ENCODE results near the gene PDK4. TPM values are rescaled to one million over a fixed set of nuclear protein-coding genes. Genes with fewer than 3 reads are reported as not detected.
A peak's percentile ranks its signal among the peaks of the same experiment; 100 is the strongest.
"Not testable (repeated sequence)": the region's sequence is repeated elsewhere in the genome, so short reads cannot be mapped to it uniquely, and the experiment has no call there.

The PDK4 gene
- total RNA-seq, 1 donor from 2014 or later: 374 TPM

DNA sequence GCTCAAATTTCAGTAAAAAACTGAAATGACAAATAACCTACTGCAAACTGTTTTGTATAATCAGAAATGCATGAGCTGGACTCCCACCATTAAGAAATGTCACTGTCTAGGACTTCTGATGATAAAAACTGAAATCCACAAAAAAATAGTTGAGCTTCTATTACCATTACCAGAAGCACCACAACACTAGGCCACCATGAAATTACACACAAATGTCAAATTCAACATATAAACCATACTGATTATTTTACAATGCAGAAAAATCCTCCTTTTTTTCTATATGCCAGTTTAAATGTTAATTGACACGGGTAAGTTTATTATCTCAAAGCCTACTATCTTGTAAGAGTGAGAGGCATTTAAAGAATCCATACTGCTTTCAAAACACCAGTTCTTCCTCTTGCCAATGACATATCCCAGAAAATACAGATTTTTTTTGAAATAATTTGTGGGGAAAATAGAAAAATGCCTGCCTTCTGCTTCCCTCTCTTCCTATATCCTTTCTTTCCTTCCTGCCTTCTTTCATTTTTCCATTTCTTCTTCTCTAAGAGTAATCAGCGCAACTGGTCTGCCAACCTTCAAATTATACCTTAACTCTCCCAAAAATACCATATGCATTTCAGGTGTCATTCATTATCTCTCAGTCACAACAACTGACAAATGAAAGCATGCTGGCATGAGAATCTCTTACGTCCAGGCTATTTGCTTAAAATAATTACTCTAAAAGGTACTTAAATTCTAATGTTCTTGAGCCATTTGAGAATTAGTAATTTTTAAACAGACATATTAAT is 12.3 kb downstream of the PDK4 start:
- intact Hi-C loops (cut with DNase I): no loop called here
- ATAC-seq (ENCODE audit: poor library complexity) (no peak), DNase-seq (no peak)

DNA sequence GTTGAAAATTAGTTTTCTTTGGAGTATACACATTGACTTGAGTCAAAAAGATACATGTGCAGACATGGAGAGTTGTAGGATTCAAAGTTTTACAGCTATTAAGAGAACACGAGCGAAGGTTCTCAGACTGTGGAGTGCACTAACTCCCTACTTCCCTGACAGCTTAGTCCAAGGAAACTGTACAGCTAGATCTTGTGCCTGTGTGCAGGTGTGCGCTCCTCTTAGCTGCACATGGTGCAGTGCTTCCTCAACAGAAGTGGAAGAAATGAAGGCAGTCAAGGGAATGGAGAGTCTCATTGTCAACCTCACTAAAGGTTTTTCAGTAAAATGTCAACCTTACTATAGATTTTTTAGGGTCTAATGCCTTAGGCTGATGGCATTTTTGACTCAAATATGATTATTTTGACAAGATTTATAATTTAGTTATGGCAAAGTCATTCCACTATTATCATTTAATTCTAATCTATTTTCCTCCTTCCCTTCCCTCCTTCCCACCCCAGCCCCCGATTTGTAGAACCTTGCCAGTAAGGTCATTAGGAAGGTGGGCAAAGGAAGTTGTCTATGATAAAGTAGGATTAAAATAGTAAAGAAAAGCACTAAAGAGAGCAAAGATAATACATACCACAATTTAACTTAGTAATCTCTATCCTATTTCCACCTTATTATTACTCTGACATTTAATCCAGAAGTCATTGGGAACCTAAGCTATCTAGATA is 13.6 kb downstream of the PDK4 start:
- peak; percentile 48 for ATAC-seq (ENCODE audit: poor library complexity)
- DNase-seq: no peak
- intact Hi-C loops (cut with DNase I): no loop called here

DNA sequence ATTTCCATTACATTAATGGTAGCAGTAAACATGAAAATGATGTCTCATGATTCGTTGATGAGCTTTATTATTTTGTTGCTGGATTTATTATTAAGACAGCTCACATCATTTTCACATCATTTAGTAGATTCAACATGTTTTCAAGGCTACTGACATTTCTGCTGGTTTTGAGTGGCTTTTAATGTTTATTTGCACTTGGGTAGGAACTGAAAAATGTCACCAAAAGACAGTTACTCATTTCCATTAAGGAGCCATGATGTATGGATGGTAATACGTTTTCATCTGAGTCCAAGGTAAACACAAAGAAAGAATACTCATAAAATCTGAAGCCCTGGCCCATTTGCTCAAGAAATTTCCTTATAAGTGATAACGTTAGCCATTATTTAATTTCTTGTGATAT is 14.8 kb downstream of the PDK4 start:
- ATAC-seq (ENCODE audit: poor library complexity) (no peak), DNase-seq (no peak)
- intact Hi-C loops (cut with DNase I): no loop called here

DNA sequence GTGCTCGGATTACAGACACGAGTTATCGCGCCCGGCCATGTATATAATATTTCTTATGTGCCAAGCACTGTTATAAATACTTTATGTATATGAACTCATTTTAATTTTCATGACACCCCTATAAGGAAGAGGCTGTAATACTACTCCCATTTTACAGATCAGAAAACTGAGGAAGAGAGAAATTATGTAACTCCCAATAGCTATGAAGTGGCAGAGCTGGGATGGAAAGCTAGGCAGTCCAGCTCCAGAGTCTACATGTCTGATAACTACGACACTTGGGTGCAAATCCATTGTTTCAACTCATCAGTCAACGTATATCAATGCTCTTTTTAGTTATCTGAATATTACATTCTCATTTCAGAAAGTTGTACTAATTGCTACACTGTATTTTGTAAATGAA is 17.0 kb downstream of the PDK4 start:
- intact Hi-C loops (cut with DNase I): no loop called here
- DNase-seq (no peak), ATAC-seq (ENCODE audit: poor library complexity) (no peak)

DNA sequence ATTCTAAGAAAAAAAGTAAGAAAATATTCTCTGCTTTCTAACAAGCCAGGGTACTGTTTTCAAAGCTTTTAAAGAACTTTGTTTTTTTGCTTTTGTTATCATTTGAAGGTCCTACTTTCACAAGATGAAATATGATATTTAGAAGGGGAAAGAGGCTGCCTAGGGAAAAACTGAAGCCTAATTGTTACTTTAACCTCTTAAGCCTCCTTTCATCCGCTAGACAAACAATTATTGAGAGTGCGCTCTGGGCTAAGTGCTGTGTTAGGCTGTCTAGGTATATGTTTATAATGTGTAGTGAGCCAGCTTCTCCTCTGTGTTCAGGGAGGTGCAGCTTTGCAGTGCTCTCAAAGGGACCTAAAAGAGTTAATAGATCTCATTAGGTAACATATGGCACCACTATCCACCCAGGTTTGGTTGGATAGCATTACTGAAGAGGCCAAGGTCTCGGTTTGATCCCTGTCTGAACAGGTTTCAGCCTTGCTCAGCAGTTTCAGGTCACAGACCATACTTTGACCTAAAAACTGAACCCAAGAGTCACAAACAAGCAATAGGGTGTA is 17.9 kb downstream of the PDK4 start:
- DNase-seq: no peak
- intact Hi-C loops (cut with DNase I): no loop called here
- no peak for ATAC-seq (ENCODE audit: poor library complexity)

DNA sequence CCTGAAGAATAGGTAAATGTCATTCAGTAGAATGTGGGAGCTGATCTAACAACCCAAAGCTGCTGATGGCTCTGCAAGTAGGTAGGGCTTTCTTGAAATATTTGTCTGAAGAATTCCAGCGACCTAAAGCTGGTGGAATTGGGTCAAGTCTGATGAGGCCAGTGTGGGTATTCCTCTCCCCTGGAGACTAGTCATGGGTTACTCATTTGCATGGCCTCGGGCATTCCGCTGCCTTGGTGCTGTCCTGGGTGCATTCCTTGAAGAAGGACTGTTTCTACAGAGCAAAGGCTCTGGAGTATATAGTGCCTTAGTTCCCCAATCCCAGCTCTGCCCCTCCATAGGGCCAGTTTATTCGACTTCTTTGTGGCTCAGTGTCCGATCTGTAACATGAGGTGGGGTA is 19.2 kb downstream of the PDK4 start:
- intact Hi-C loops (cut with DNase I): no loop called here
- no peak for ATAC-seq (ENCODE audit: poor library complexity)

DNA sequence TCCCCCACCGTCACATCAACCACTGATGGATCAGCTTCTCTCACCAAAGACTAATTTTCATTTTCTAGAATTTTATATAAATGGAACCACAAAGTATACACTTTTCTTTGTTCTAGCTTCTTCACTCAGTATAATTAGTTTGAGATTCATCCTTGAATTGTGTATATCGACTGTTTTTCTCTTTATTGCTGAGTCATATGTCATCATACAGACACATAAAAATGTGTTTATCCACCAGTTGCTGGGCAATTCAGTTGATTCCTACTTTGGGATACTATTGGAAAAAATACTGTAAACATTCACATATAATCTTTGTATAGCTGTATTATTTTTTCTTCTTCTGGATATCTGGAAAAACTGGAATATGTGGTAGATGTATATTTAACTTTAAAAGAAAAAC is 26.6 kb downstream of the PDK4 start:
- DNase-seq: no peak
- ATAC-seq (ENCODE audit: poor library complexity): no peak
- intact Hi-C loops (cut with DNase I): no loop called here

More for the DNA sequence above, 19.2 kb downstream of the PDK4 start:
- DNase-seq: no peak

DNA sequence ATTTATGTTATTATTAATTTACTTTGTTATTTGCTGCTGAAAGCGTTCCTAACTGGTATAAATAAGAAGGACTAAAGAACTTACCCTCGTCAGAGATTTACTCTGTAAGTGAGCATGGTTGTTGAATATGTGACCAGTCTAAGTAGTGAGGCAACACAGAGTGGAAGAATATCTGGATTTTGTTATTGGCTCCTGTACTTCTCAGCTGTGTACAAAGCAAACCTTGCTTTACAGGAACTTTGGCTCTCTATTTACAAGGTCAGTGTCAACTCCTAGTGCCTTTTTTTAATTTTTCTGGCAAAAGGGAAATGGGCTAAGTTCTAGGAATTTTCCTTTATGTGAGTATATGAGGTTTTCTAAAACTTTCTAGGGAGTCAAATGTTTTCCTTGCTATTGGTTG is 35.6 kb downstream of the PDK4 start:
- intact Hi-C loops (cut with DNase I): no loop called here
- no peak for DNase-seq
- no peak for ATAC-seq (ENCODE audit: poor library complexity)

DNA sequence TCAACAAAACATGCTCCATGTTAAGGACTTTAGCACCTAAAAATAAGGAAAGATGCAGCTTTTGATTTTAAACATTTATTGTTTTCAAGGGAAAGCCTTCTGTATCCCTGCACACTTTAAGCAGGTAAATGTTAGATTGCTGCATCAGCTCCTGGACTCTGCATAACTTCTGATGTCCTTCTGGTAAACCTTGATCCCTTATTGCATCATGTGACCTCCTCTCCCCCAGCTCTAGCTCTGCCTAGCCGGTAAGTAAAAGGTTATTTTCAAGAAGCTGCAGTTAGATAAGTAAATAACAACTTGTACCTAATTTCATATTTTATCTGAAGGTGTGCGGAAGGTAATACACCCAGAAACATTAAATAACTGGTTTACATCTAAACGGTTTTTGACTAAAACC is 37.5 kb downstream of the PDK4 start:
- DNase-seq (no peak), ATAC-seq (ENCODE audit: poor library complexity) (no peak)
- intact Hi-C loops (cut with DNase I): no loop called here

DNA sequence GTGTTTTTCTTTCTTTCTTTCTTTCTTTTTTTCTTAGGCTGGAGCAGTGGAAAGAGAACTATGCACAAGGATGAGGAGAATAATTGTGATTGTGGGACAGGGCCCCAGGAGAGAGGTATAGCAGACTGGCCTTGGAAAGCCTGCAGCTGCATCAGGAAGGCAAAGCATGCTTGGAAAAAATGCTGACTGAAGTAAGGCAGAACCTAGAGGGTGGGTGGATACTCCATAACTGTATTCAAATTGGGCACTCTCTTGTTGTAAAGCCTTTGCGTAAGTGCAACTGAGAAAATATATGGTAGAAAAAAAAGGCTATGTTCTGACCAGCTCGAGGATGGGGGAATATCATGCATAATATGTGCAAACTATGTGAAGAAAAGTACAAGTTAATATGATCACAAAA is 39.5 kb downstream of the PDK4 start:
- intact Hi-C loops (cut with DNase I): no loop called here
- no peak for ATAC-seq (ENCODE audit: poor library complexity)
- no peak for DNase-seq

DNA sequence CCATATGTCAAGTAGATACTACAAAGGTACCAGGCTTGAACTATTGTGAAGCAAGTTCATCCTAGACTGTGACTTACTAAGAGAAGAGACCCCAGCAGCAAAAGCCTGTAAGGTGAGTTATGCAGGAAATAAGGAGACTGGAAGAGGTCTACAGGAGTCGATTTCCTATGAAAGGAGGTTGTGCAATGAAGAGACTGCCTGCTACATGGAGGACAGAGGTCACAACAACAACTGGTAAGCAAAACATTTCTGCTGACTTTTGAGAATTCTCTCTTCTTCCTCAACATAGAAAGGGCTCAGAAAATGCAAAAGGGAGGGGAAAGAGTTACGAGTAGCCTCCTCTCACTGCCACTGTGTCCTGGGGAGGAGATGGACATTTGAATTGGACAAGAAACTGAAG is 42.4 kb downstream of the PDK4 start:
- intact Hi-C loops (cut with DNase I): loop anchor here (5.0 kb wide), 1 partner anchor 33 kb away; no protein-coding TSS in a partner anchor
- DNase-seq: no peak

DNA sequence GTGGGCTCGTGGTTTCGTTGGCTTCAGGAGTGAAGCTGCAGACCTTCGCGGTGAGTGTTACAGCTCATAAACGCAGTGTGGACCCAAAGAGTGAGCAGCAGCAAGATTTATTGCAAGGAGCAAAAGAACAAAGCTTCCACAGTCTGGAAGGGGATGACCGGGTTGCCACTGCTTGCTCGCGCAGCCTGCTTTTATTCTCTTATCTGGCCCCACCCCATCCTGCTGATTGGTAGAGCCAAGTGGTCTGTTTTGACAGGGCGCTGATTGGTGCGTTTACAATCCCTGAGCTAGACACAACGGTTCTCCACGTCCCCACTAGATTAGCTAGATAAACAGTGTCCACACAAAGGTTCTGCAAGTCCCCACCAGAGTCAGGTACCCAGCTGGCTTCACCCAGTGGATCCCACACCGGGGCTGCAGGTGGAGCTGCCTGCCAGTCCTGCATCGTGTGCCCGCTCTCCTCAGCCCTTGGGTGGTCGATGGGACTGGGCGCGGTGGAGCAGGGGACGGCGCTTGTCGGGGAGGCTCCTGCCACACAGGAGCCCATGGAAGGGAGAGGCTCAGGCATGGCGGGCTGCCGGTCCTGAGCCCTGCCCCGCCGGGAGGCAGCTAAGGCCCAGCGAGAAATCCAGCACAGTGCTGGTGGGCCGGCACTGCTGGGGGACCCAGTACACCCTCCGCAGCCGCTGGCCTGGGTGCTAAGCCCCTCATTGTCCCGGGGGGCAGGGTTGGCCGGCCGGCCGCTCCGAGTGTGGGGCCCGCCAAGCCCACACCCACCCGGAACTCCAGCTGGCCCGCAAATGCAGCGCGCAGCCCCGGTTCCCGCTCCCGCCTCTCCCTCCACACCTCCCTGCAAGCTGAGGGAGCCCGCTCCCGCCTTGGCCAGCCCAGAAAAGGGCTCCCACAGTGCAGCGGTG is 44.0 kb downstream of the PDK4 start:
- not testable (repeated sequence) for ATAC-seq (ENCODE audit: poor library complexity); DNase-seq
- intact Hi-C loops (cut with DNase I): loop anchor here (5.0 kb wide), 1 partner anchor 35 kb away; no protein-coding TSS in a partner anchor

More for the DNA sequence above, 42.4 kb downstream of the PDK4 start:
- no peak for ATAC-seq (ENCODE audit: poor library complexity)

DNA sequence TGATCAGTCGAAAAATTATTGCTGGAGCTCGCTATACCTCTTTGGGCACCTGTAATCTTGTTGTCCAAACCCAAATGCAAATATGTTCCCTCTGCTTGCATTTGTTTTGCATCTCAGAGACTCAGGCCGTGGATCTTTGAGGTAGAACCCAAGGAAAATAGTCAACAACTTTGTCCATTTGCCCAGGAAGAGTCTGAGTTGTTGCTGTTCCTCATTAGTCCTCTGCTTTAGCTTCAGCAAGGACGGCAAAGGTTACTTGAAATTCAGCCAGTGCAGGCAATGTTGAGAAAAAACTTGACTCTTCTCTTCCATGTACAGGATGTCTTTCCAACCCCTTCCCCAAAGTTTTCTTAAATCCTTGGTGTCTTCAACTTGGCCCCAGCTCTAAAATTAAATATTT is 45.8 kb downstream of the PDK4 start:
- DNase-seq: no peak
- intact Hi-C loops (cut with DNase I): loop anchor here (5.0 kb wide), 1 partner anchor 37 kb away; no protein-coding TSS in a partner anchor
- ATAC-seq (ENCODE audit: poor library complexity): peak; percentile 22

DNA sequence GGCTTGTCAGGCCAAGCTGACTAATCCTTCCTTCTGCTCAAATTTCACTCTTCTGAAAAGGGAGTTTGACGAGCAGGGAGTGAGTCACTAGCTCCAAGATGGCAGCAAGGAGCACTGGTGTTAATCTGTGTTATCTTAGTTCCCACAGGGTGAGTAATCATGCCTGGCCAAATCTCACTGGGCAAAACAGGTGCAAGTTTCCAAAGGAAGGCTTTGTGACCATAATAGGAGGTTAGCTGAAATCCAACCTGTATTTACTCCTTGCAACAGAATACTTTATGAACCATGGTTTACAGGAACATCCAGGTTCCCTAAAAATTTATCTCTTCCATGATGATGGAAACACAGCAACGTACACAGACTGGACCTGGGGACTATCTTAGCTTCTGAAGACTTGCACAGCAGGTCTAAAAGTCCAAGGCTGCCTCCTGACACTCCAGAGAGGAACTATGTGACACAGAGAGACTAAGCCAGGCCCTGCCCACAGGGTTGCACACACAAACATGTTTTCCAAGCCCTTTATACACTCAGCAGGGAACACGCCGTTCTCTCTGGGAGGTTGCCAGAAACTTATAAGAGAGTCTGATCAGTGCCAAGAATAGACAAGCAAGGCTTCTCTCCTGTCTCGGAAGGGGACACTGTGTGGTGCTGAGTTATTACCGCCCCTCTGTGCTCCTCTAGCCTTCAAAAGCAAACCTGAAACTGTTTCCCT is 46.3 kb downstream of the PDK4 start:
- ATAC-seq (ENCODE audit: poor library complexity): peak; percentile 96
- intact Hi-C loops (cut with DNase I): loop anchor here (5.0 kb wide), 1 partner anchor 37 kb away; no protein-coding TSS in a partner anchor
- peak; percentile 92 for DNase-seq

DNA sequence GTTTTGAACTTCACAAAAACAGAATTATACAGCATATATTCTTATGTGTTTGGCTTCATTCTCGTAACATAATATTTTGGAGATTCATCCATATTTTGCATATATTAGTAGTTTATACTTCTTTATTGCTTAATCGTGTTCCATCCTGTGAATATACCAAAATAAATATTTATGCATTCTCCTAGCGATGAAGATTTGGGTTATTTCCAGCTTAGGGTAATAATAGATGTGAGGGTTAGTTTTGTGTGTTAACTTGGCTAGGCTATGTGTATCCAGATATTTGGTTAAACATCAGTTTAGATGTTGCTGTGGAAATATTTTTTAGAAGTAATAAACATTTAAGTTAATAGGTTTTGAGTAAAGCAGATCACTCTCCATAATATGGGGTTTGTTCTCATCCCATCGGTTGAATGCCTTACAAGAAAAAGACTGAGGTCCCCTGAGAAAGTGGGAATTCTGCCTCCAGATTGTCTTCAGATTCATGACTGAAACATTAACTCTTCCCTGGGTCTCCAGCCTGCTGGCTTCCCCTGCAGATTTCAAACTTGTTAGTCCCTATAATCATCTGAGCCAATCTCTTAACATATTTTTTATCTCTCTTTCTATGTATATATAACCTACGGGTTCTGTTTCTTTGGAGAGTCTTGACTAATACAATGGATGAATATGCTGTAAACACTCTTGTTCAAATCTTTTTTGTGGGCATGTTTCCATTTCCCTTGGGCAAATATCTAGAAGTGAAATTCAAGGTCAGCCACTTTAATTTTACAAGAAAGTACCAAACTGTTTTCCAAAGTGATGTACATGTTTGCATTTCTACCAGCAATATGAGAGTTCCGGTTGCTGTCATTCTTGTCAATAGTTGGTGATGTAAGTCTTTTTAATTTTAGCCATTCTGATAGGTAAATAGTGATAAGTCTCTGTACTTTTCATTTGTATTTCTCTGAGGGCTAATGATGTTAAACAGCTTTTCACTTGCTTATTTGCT is 48.7 kb downstream of the PDK4 start:
- intact Hi-C loops (cut with DNase I): no loop called here
- DNase-seq (no peak), ATAC-seq (ENCODE audit: poor library complexity) (no peak)

DNA sequence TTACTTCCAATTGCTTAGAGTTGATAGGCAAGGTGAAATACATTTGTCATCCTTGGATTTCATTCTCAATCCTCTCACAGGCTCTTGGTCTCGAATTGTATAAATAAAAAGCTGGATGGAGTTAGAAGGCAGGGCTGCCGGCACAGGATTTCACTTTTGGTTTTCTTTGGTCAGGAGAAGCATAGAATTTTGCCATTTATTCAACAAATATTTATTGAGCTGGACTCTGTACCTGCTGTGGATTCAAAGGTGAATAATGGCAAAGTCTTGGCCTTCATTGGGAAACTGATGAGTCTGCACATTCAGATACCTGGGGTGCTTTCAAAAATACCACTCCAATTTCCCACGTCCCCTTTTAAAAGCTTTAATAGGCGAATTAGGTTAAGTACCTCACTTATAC is 49.7 kb downstream of the PDK4 start:
- DNase-seq (no peak), ATAC-seq (ENCODE audit: poor library complexity) (no peak)
- intact Hi-C loops (cut with DNase I): no loop called here

DNA sequence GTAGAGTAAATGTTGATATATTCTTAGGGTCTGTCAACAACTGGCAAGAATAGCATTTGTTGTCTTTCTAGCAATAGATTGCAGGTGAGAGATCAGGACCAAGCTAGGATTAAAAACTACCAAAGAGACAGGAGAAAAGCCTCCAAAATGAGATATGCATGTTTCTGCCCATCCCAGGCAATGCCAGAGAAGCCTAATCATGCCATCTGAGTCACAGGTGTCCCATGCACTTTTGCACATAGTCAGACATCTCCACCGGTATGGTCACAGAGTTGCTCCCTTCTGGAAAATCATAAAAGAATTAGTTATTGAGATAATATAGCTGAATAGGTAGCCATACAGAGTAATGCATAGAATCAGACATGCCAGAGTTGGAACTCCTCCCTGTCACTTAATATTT is 50.6 kb downstream of the PDK4 start:
- DNase-seq (no peak), ATAC-seq (ENCODE audit: poor library complexity) (no peak)
- intact Hi-C loops (cut with DNase I): no loop called here
